Measurements from ENCODE around the gene ERCC1. TPM values are rescaled to one million over a fixed set of nuclear protein-coding genes. Genes with fewer than 3 reads are reported as not detected.

Gene ERCC1
- total RNA-seq, 2 experiments from 2014 or later: 32.5 to 32.6 TPM

DNA sequence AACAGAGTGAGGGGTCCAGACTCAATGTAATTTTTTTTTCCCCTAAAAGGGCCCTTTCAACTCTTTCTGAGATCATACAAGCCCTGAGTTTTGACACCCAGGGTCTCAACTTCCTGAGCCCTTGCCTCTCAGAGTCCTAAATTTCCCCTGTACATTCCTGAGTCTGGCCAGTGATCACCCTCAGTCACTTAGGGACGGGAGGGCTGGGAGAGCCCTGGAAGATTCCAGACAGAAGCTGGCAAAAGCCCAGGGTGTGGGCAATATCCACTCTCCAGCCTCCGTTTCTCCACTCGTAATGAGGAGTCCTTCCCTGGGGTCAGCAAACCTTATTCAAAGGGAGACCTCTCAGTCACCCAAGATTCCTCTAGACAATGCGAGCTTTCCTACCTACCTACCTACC is 20.4 kb downstream of the ERCC1 start:
- intact Hi-C loops (cut with DNase I, micrococcal nuclease): loop anchor here in 1 of 2 experiments (10.0 kb wide), 2 partner anchors 148 to 462 kb away; partner anchors contain the start of genes FOXA3, MARK4 and SYMPK
- Histone ChIP-seq H3K27ac (ENCODE audit: low read depth in 1 of 2, low read length in 2 of 2) (no peak overlapping the region), H3K4me1 (ENCODE audit: insufficient read depth, low read length) (peaks cover 51% of the 10 kb centered on the region), H3K27me3 (ENCODE audit: control insufficient read depth in 1 of 2, insufficient read depth in 2 of 2, low read length in 2 of 2) (peaks cover 35 to 37% of the 10 kb centered on the region in 2 experiments), H3K4me3 (ENCODE audit: low read length) (no peak overlapping the region), H3K36me3 (ENCODE audit: insufficient read depth, low read length) (no peaks in the 10 kb centered on the region), H3K9me3 (ENCODE audit: control insufficient read depth in 1 of 2, insufficient read depth in 1 of 2, low read length in 2 of 2) (peaks cover 0 to 10% of the 10 kb centered on the region in 2 experiments)
- H3K4me3 Mint-ChIP-seq: peak overlapping the region; percentile 45
- H3K9me3 Mint-ChIP-seq: no peaks in the 10 kb centered on the region
- H3K36me3 Mint-ChIP-seq (ENCODE audit: low read depth): peaks cover 9% of the 10 kb centered on the region
- ATAC-seq (ENCODE audit: poor library complexity): no peak
- no peak overlapping the region for H3K27ac Mint-ChIP-seq
- H3K27me3 Mint-ChIP-seq: peaks cover 63% of the 10 kb centered on the region
- CTCF ChIA-PET: interaction anchor here (0.9 to 3.5 kb wide), 6 partner anchors 33 to 82 kb away, joined by 3 to 22 read pairs (median 12); partner anchors contain the start of gene ERCC2
- POLR2A ChIA-PET: interaction anchor here (1.3 kb wide), 1 partner anchor 82 kb away, joined by 3 read pairs; no protein-coding TSS in a partner anchor
- no peak for DNase-seq
- H3K4me1 Mint-ChIP-seq (ENCODE audit: low read depth): peaks cover 46% of the 10 kb centered on the region
- TF ChIP-seq, protein P1, sequence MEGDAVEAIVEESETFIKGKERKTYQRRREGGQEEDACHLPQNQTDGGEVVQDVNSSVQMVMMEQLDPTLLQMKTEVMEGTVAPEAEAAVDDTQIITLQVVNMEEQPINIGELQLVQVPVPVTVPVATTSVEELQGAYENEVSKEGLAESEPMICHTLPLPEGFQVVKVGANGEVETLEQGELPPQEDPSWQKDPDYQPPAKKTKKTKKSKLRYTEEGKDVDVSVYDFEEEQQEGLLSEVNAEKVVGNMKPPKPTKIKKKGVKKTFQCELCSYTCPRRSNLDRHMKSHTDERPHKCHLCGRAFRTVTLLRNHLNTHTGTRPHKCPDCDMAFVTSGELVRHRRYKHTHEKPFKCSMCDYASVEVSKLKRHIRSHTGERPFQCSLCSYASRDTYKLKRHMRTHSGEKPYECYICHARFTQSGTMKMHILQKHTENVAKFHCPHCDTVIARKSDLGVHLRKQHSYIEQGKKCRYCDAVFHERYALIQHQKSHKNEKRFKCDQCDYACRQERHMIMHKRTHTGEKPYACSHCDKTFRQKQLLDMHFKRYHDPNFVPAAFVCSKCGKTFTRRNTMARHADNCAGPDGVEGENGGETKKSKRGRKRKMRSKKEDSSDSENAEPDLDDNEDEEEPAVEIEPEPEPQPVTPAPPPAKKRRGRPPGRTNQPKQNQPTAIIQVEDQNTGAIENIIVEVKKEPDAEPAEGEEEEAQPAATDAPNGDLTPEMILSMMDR (IDR thresholded peaks at IDR 0.05): no peak

DNA sequence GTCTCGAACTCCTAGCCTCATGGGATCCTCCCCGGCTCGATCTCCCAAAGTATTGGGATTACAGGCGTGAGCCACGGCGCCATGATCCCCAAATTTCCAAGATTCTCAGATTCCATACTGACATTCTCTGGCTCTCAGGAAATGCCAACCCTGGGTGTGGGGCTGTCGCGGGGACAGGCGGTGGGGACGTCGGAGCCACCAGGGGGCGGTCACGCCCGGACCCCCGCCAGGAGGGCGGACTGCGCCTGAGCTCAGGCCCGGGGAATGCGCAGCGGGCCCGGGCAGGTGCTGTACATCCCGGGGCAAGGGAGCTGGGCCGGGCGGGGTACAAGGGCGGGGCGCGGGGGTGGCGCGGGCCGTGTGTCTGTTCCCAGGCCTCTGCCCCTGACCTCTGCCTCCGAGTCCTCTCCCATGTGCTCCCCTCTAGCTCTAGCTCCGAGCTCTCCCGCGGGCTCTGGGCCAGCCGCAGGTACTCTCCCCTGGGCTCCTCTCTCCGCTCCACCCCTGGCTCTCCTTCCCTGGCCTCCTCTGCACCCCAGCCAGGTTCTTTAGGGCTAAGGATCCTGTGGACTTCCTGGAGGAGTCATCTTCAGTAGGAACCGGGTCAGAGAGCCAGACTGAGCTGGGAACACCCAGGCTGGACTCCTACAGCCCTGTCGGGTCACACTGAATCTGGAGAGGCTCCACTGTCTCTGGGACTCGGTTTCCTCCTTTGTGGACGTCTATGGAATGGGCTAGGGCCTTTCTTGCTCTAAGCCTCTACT is 21.2 kb downstream of the ERCC1 start:
- intact Hi-C loops (cut with DNase I, micrococcal nuclease): loop anchor here in 1 of 2 experiments (10.0 kb wide), 2 partner anchors 148 to 462 kb away; partner anchors contain the start of genes FOXA3, MARK4 and SYMPK
- no peaks in the 10 kb centered on the region for H3K36me3 ChIP-seq (ENCODE audit: insufficient read depth, low read length)
- DNase-seq (peak in 5 of 14 experiments; percentile 35 to 68 (median 49)), ATAC-seq (ENCODE audit: poor library complexity) (no peak)
- Mint-ChIP-seq H3K4me3 (no peak overlapping the region), H3K4me1 (ENCODE audit: low read depth) (peaks cover 47% of the 10 kb centered on the region), H3K27ac (no peak overlapping the region), H3K27me3 (peaks cover 68% of the 10 kb centered on the region), H3K9me3 (no peaks in the 10 kb centered on the region), H3K36me3 (ENCODE audit: low read depth) (peaks cover 9% of the 10 kb centered on the region)
- H3K4me1 ChIP-seq (ENCODE audit: insufficient read depth, low read length): peaks cover 57% of the 10 kb centered on the region
- CTCF ChIA-PET: interaction anchor here (0.9 to 3.5 kb wide), 5 partner anchors 22 to 83 kb away, joined by 3 to 22 read pairs (median 9); partner anchors contain the start of genes ERCC1 and ERCC2
- POLR2A ChIA-PET: interaction anchor here (1.1 to 1.3 kb wide), 2 partner anchors 11 to 78 kb away, joined by 3 to 4 read pairs; no protein-coding TSS in a partner anchor
- H3K4me3 ChIP-seq (ENCODE audit: low read length): no peak overlapping the region
- peaks cover 0 to 10% of the 10 kb centered on the region in 2 experiments for H3K9me3 ChIP-seq (ENCODE audit: control insufficient read depth in 1 of 2, insufficient read depth in 1 of 2, low read length in 2 of 2)
- peaks cover 43% of the 10 kb centered on the region in 2 experiments for H3K27me3 ChIP-seq (ENCODE audit: control insufficient read depth in 1 of 2, insufficient read depth in 2 of 2, low read length in 2 of 2)
- no peak overlapping the region for H3K27ac ChIP-seq (ENCODE audit: low read depth in 1 of 2, low read length in 2 of 2)
- TF ChIP-seq, protein P1 (IDR thresholded peaks at IDR 0.05): no peak

DNA sequence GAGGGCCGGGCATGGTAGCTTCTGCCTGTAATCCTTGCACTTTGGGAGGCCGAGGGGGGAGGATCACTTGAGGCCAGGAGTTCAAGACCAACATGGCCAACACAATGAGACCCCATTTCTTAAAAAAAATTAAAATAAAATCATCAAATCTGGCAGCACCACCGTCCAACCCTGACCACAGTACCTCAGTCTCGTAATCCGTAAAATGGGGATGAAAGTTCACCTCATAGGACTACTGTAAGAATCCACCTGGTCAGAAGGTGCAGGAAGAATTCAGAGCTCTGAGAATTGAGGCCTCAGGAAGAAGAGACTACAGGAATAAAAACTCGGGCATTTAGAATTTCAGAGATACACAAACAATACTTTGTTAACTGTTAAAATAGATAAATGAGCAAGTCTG is 21.9 kb downstream of the ERCC1 start:
- Histone ChIP-seq H3K27me3 (ENCODE audit: control insufficient read depth in 1 of 2, insufficient read depth in 2 of 2, low read length in 2 of 2) (peaks cover 43% of the 10 kb centered on the region in 2 experiments), H3K4me1 (ENCODE audit: insufficient read depth, low read length) (peaks cover 53% of the 10 kb centered on the region), H3K9me3 (ENCODE audit: control insufficient read depth in 1 of 2, insufficient read depth in 1 of 2, low read length in 2 of 2) (peaks cover 0 to 10% of the 10 kb centered on the region in 2 experiments), H3K36me3 (ENCODE audit: insufficient read depth, low read length) (no peaks in the 10 kb centered on the region), H3K4me3 (ENCODE audit: low read length) (no peak overlapping the region), H3K27ac (ENCODE audit: low read depth in 1 of 2, low read length in 2 of 2) (no peak overlapping the region)
- H3K36me3 Mint-ChIP-seq (ENCODE audit: low read depth): peaks cover 9% of the 10 kb centered on the region
- intact Hi-C loops (cut with DNase I, micrococcal nuclease): loop anchor here in 1 of 2 experiments (10.0 kb wide), 2 partner anchors 147 to 463 kb away; partner anchors contain the start of genes FOXA3, MARK4 and SYMPK
- peaks cover 41% of the 10 kb centered on the region for H3K4me1 Mint-ChIP-seq (ENCODE audit: low read depth)
- no peak overlapping the region for H3K4me3 Mint-ChIP-seq
- DNase-seq (no peak), ATAC-seq (ENCODE audit: poor library complexity) (no peak)
- TF ChIP-seq, protein P1 (IDR thresholded peaks at IDR 0.05): no peak
- H3K9me3 Mint-ChIP-seq: no peaks in the 10 kb centered on the region
- peaks cover 74% of the 10 kb centered on the region for H3K27me3 Mint-ChIP-seq
- no peak overlapping the region for H3K27ac Mint-ChIP-seq
- ChIA-PET POLR2A (interaction anchor here (1.1 to 1.3 kb wide), 2 partner anchors 11 to 79 kb away, joined by 3 to 4 read pairs; no protein-coding TSS in a partner anchor), CTCF (interaction anchor here (1.6 to 3.5 kb wide), 3 partner anchors 38 to 84 kb away, joined by 9 to 22 read pairs (median 15); no protein-coding TSS in a partner anchor)

Measured in CD4-positive, alpha-beta T cell (primary cell).